ENCODE measurements around the gene WFDC9.

DNA sequence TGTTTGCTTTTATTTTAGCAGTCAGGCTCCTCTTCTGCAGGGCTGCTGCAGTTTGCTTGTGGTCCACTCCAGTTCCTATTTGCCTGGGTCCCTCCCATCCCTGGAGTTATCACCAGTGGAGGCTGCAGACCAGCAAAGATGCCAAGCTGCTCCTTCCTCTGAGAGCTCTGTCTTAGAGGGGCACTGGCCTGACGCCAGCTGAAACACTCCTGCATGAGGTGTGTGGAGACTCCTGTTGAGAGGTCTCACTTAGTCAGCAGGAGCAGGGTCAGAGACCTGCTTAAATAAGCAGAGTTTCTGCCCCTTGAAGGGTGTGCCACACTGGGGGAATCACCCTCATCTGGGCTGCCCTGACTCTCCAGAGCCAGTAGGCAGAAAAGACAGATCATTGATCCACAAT, 35.8 kb downstream of the WFDC9 start:
- TF ChIP-seq, protein P1, sequence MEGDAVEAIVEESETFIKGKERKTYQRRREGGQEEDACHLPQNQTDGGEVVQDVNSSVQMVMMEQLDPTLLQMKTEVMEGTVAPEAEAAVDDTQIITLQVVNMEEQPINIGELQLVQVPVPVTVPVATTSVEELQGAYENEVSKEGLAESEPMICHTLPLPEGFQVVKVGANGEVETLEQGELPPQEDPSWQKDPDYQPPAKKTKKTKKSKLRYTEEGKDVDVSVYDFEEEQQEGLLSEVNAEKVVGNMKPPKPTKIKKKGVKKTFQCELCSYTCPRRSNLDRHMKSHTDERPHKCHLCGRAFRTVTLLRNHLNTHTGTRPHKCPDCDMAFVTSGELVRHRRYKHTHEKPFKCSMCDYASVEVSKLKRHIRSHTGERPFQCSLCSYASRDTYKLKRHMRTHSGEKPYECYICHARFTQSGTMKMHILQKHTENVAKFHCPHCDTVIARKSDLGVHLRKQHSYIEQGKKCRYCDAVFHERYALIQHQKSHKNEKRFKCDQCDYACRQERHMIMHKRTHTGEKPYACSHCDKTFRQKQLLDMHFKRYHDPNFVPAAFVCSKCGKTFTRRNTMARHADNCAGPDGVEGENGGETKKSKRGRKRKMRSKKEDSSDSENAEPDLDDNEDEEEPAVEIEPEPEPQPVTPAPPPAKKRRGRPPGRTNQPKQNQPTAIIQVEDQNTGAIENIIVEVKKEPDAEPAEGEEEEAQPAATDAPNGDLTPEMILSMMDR (IDR thresholded peaks at IDR 0.05), result no peak
- no peak for TF ChIP-seq EZH2 (IDR thresholded peaks at IDR 0.05)
